Subcutaneous adipose tissue (tissue), 4 donors: ENCODE results near the gene SAAL1. TPM values are rescaled to one million over a fixed set of nuclear protein-coding genes. Genes with fewer than 3 reads are reported as not detected.

Source experiments
- small RNA-seq: library from RNA; depleted of rRNA; stranded (forward); fragments of <200 nt; gene quantifications from one replicate; pipeline ENCODE3, GENCODE V24; 2016
- total RNA-seq, 4 donors: library from RNA; depleted of rRNA; stranded (reverse); fragments of >200 nt; gene quantifications; one replicate each; pipeline ENCODE4 v1.1.0, GENCODE V29; 2016
- TF ChIP-seq, protein P1 (sequence below): fragments of 450-650 bp; IDR thresholded peaks from one replicate; pipeline ENCODE4 v1.5.1; 2016; ENCODE audit warnings: low read depth, mild to moderate bottlenecking, control low read depth, antibody characterized with exemption, moderate library complexity

Gene SAAL1
- total RNA-seq, 4 donors from 2014 or later = 10.8 to 15.6 (median 13.3) TPM

DNA sequence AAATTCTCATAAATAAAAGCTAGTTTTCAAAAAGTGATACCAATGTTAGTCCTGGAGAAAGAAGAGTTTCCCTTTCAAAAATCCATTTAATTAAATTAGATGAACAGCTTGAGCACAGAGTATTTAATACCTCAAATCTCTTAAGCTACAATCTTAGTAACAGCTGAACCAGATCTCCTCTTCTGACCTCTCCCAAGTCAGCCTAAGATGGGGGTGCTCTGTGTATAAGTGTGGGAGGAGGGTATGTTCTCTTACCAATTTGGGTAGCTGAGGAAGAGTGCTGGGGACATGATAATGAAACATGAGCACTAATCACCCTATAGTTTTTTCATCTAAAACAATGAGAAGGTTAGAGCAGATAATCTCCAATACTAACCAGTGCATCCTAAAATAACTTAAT is 69.4 kb downstream of the SAAL1 start:
- TF ChIP-seq, protein P1, sequence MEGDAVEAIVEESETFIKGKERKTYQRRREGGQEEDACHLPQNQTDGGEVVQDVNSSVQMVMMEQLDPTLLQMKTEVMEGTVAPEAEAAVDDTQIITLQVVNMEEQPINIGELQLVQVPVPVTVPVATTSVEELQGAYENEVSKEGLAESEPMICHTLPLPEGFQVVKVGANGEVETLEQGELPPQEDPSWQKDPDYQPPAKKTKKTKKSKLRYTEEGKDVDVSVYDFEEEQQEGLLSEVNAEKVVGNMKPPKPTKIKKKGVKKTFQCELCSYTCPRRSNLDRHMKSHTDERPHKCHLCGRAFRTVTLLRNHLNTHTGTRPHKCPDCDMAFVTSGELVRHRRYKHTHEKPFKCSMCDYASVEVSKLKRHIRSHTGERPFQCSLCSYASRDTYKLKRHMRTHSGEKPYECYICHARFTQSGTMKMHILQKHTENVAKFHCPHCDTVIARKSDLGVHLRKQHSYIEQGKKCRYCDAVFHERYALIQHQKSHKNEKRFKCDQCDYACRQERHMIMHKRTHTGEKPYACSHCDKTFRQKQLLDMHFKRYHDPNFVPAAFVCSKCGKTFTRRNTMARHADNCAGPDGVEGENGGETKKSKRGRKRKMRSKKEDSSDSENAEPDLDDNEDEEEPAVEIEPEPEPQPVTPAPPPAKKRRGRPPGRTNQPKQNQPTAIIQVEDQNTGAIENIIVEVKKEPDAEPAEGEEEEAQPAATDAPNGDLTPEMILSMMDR = no peak

Small RNAs within 50 kb of the gene (small RNA-seq; reads per million reads assigned to genes)
- gene HIGD1AP5 = not detected

Other genes with a start within 250 kb of the SAAL1 start
- 10 to 100 TPM; 22.2 to 27.9 (median 26.1) TPM for gene SERGEF, start 93.0 kb downstream of the SAAL1 start, total RNA-seq
- gene TPH1, start 59.8 kb downstream of the SAAL1 start, total RNA-seq = 1 to 10 TPM in 2 of 4 donors, under 1 TPM in 2; 0.17 to 1.6 (median 0.94) TPM
- gene MRGPRX3, start 26.5 kb upstream of the SAAL1 start, total RNA-seq = not detected
- not detected for gene MRGPRX4, start 66.8 kb upstream of the SAAL1 start, total RNA-seq
- gene SAA4, start 130.7 kb upstream of the SAAL1 start, total RNA-seq = 1 to 10 TPM in 2 of 4 donors, not detected in 2; 2.6 to 5.1 TPM
- gene SAA2, start 142.6 kb upstream of the SAAL1 start, total RNA-seq = 100 to 1,000 TPM in 1 of 4 donors, 10 to 100 TPM in 2, 1 to 10 TPM in 1; 7.7 to 236 (median 71.9) TPM
- gene SAA1, start 160.2 kb upstream of the SAAL1 start, total RNA-seq = 1,000 to 10,000 TPM in 1 of 4 donors, 100 to 1,000 TPM in 2, 10 to 100 TPM in 1; 72.0 to 1,133 (median 441) TPM
- gene HPS5, start 216.1 kb upstream of the SAAL1 start, total RNA-seq = 10 to 100 TPM; 17.1 to 35.1 (median 18.4) TPM
- gene GTF2H1, start 216.5 kb upstream of the SAAL1 start, total RNA-seq = 10 to 100 TPM; 50.7 to 80.4 (median 77.1) TPM